Measurements from ENCODE around the gene FBXO42. TPM values are rescaled to one million over a fixed set of nuclear protein-coding genes. Genes with fewer than 3 reads are reported as not detected.

FBXO42 gene
- total and polyA plus RNA-seq, 2 donors (not counting 1 experiment from before 2014, with no cell fraction given), result 10.4 to 13.5 TPM

- H3K4me3 ChIP-seq (replicated peaks in 1 of 4; ENCODE audit: control extremely low read depth in 1 of 4, insufficient read depth in 1 of 4, low read depth in 3 of 4, low read length in 4 of 4), result no peak overlapping the region
- H3K27ac ChIP-seq (ENCODE audit: insufficient read depth, low read length), result no peak overlapping the region
- TF ChIP-seq, protein P1, sequence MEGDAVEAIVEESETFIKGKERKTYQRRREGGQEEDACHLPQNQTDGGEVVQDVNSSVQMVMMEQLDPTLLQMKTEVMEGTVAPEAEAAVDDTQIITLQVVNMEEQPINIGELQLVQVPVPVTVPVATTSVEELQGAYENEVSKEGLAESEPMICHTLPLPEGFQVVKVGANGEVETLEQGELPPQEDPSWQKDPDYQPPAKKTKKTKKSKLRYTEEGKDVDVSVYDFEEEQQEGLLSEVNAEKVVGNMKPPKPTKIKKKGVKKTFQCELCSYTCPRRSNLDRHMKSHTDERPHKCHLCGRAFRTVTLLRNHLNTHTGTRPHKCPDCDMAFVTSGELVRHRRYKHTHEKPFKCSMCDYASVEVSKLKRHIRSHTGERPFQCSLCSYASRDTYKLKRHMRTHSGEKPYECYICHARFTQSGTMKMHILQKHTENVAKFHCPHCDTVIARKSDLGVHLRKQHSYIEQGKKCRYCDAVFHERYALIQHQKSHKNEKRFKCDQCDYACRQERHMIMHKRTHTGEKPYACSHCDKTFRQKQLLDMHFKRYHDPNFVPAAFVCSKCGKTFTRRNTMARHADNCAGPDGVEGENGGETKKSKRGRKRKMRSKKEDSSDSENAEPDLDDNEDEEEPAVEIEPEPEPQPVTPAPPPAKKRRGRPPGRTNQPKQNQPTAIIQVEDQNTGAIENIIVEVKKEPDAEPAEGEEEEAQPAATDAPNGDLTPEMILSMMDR (conservative IDR thresholded peaks at IDR 0.05 in 1 of 2, IDR thresholded peaks at IDR 0.05 in 1 of 2; ENCODE audit: low read depth in 1 of 2, low read length in 2 of 2), result no peak
- TF ChIP-seq EZH2 (IDR thresholded peaks at IDR 0.05; ENCODE audit: low read length, missing control alignments), result no peak
- DNase-seq (ENCODE audit: low read depth in 2 of 2), result no peak
- H3K4me2 ChIP-seq (ENCODE audit: extremely low read depth, insufficient read depth, low read length), result no peak overlapping the region
- no peak overlapping the region for H3K9ac ChIP-seq (ENCODE audit: insufficient read depth, low read length)
- no peaks in the 10 kb centered on the region for H3K27me3 ChIP-seq (ENCODE audit: control insufficient read depth, insufficient read depth, low read length)
- no peak overlapping the region for H2AFZ ChIP-seq (ENCODE audit: low read length)
- no peaks in the 10 kb centered on the region for H4K20me1 ChIP-seq (ENCODE audit: control insufficient read depth, extremely low read depth, insufficient read depth, low read length)
- peaks cover 6% of the 10 kb centered on the region for H3K4me1 ChIP-seq (ENCODE audit: control insufficient read depth, extremely low read depth, insufficient read depth, low read length)
- no peaks in the 10 kb centered on the region for H3K36me3 ChIP-seq (ENCODE audit: control insufficient read depth, insufficient read depth, low read length)
- no peaks in the 10 kb centered on the region for H3K79me2 ChIP-seq (ENCODE audit: control insufficient read depth, insufficient read depth, low read length)
- H3K9me3 ChIP-seq (ENCODE audit: control insufficient read depth, insufficient read depth, low read depth, low read length), result no peaks in the 10 kb centered on the region
Measured at GRCh38 chr1:16202281-16203210, 149.7 kb downstream of the FBXO42 start.

DNA sequence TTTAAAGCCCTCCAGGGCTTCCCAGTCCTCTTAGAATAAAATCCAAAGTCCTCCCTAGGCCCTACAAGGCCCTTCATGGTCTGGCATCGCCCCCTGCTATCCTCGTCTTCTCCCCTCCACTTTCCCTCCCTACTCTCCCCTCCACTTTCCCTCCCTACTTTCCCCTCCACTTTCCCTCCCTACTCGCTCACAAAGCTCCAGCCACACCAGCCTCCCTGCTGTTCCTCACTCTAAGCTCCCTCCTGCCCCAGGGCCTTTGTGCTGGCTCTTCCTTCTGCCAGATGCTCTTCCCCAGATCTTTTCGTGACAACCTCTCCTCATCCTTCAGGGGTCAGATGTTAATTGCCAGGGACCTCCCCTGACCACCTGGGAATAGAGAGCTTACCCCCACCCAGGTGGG is 152.6 kb downstream of the FBXO42 start:
- no peak overlapping the region for H3K4me2 ChIP-seq (ENCODE audit: extremely low read depth, insufficient read depth, low read length)
- no peaks in the 10 kb centered on the region for H3K27me3 ChIP-seq (ENCODE audit: control insufficient read depth, insufficient read depth, low read length)
- TF ChIP-seq EZH2 (IDR thresholded peaks at IDR 0.05; ENCODE audit: low read length, missing control alignments), result no peak
- no peaks in the 10 kb centered on the region for H4K20me1 ChIP-seq (ENCODE audit: control insufficient read depth, extremely low read depth, insufficient read depth, low read length)
- no peak overlapping the region for H3K27ac ChIP-seq (ENCODE audit: insufficient read depth, low read length)
- no peaks in the 10 kb centered on the region for H3K9me3 ChIP-seq (ENCODE audit: control insufficient read depth, insufficient read depth, low read depth, low read length)
- no peak for DNase-seq (ENCODE audit: low read depth in 2 of 2)
- H3K36me3 ChIP-seq (ENCODE audit: control insufficient read depth, insufficient read depth, low read length), result no peaks in the 10 kb centered on the region
- H3K79me2 ChIP-seq (ENCODE audit: control insufficient read depth, insufficient read depth, low read length), result no peaks in the 10 kb centered on the region
- no peak overlapping the region for H2AFZ ChIP-seq (ENCODE audit: low read length)
- H3K4me1 ChIP-seq (ENCODE audit: control insufficient read depth, extremely low read depth, insufficient read depth, low read length), result no peaks in the 10 kb centered on the region
- H3K4me3 ChIP-seq (replicated peaks in 1 of 4; ENCODE audit: control extremely low read depth in 1 of 4, insufficient read depth in 1 of 4, low read depth in 3 of 4, low read length in 4 of 4), result no peak overlapping the region
- no peak overlapping the region for H3K9ac ChIP-seq (ENCODE audit: insufficient read depth, low read length)

GRCh38 chr1:16199157-16199501 is 153.2 kb downstream of the FBXO42 start:
- no peaks in the 10 kb centered on the region for H3K27me3 ChIP-seq (ENCODE audit: control insufficient read depth, insufficient read depth, low read length)
- no peaks in the 10 kb centered on the region for H3K36me3 ChIP-seq (ENCODE audit: control insufficient read depth, insufficient read depth, low read length)
- no peaks in the 10 kb centered on the region for H3K79me2 ChIP-seq (ENCODE audit: control insufficient read depth, insufficient read depth, low read length)
- H3K4me3 ChIP-seq (replicated peaks in 1 of 4; ENCODE audit: control extremely low read depth in 1 of 4, insufficient read depth in 1 of 4, low read depth in 3 of 4, low read length in 4 of 4), result no peak overlapping the region
- DNase-seq (ENCODE audit: low read depth in 2 of 2), result no peak
- no peak for TF ChIP-seq EZH2 (IDR thresholded peaks at IDR 0.05; ENCODE audit: low read length, missing control alignments)
- TF ChIP-seq, protein P1 (conservative IDR thresholded peaks at IDR 0.05 in 1 of 2, IDR thresholded peaks at IDR 0.05 in 1 of 2; ENCODE audit: low read depth in 1 of 2, low read length in 2 of 2), result no peak
- H4K20me1 ChIP-seq (ENCODE audit: control insufficient read depth, extremely low read depth, insufficient read depth, low read length), result no peaks in the 10 kb centered on the region
- H3K27ac ChIP-seq (ENCODE audit: insufficient read depth, low read length), result no peak overlapping the region
- H3K4me1 ChIP-seq (ENCODE audit: control insufficient read depth, extremely low read depth, insufficient read depth, low read length), result no peaks in the 10 kb centered on the region
- no peak overlapping the region for H2AFZ ChIP-seq (ENCODE audit: low read length)
- H3K9me3 ChIP-seq (ENCODE audit: control insufficient read depth, insufficient read depth, low read depth, low read length), result no peaks in the 10 kb centered on the region
- no peak overlapping the region for H3K4me2 ChIP-seq (ENCODE audit: extremely low read depth, insufficient read depth, low read length)
- H3K9ac ChIP-seq (ENCODE audit: insufficient read depth, low read length), result no peak overlapping the region
